ENCODE results near the gene TMEM52B. TPM values are rescaled to one million over a fixed set of nuclear protein-coding genes. Genes with fewer than 3 reads are reported as not detected.

The TMEM52B gene
- total and polyA plus RNA-seq, 4 donors: 0.37 TPM; not detected in 3

DNA sequence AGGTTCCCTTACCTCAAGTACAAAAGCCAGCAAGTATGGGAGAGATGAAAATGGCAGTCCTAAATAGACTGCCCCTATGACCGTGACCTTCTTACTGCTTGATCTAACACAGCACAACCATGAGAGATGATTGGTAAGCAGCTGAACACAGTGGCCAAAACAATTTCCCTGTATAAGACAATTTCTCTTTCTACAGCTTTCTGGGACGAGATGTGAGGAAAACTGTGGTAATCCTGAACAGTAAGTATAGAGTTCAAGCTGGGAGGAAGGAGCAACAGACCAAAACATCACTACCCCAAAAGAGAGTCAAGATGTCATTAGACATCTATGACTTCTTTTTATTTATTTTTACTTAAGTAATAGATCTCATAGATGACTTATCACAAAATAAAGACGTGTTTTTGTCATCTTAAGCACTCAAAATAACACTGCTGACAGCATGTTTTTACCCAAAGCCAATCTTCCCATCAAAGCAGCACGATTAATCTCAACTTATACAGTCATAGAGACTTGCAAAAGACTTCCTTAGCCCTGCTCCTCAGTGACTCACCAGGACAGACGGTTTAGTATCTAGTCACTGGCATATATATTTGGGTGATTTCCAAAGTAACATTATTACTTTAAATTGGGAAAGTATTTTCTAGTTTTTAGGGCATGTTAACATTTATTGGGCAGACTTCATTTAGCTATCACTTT is 3.7 kb downstream of the TMEM52B start:
- TF ChIP-seq TAF1 (conservative IDR thresholded peaks at IDR 0.05) (no peak), RAD21 (IDR thresholded peaks at IDR 0.05) (no peak), JUND (IDR thresholded peaks at IDR 0.05) (no peak)
- TF ChIP-seq, protein P1, sequence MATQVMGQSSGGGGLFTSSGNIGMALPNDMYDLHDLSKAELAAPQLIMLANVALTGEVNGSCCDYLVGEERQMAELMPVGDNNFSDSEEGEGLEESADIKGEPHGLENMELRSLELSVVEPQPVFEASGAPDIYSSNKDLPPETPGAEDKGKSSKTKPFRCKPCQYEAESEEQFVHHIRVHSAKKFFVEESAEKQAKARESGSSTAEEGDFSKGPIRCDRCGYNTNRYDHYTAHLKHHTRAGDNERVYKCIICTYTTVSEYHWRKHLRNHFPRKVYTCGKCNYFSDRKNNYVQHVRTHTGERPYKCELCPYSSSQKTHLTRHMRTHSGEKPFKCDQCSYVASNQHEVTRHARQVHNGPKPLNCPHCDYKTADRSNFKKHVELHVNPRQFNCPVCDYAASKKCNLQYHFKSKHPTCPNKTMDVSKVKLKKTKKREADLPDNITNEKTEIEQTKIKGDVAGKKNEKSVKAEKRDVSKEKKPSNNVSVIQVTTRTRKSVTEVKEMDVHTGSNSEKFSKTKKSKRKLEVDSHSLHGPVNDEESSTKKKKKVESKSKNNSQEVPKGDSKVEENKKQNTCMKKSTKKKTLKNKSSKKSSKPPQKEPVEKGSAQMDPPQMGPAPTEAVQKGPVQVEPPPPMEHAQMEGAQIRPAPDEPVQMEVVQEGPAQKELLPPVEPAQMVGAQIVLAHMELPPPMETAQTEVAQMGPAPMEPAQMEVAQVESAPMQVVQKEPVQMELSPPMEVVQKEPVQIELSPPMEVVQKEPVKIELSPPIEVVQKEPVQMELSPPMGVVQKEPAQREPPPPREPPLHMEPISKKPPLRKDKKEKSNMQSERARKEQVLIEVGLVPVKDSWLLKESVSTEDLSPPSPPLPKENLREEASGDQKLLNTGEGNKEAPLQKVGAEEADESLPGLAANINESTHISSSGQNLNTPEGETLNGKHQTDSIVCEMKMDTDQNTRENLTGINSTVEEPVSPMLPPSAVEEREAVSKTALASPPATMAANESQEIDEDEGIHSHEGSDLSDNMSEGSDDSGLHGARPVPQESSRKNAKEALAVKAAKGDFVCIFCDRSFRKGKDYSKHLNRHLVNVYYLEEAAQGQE (IDR thresholded peaks at IDR 0.05): no peak
- TF ChIP-seq, protein P2, sequence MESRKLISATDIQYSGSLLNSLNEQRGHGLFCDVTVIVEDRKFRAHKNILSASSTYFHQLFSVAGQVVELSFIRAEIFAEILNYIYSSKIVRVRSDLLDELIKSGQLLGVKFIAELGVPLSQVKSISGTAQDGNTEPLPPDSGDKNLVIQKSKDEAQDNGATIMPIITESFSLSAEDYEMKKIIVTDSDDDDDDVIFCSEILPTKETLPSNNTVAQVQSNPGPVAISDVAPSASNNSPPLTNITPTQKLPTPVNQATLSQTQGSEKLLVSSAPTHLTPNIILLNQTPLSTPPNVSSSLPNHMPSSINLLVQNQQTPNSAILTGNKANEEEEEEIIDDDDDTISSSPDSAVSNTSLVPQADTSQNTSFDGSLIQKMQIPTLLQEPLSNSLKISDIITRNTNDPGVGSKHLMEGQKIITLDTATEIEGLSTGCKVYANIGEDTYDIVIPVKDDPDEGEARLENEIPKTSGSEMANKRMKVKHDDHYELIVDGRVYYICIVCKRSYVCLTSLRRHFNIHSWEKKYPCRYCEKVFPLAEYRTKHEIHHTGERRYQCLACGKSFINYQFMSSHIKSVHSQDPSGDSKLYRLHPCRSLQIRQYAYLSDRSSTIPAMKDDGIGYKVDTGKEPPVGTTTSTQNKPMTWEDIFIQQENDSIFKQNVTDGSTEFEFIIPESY (IDR thresholded peaks at IDR 0.05): no peak
- no peak overlapping the region for H3K9ac ChIP-seq (ENCODE audit: low read depth in 1 of 2, low read length in 2 of 2)
- H3K4me1 ChIP-seq (ENCODE audit: control insufficient read depth in 4 of 4, insufficient read depth in 4 of 4, low read length in 3 of 4): no peaks in the 10 kb centered on the region
- H3K36me3 ChIP-seq (ENCODE audit: control insufficient read depth in 4 of 4, insufficient read depth in 3 of 4, low read depth in 1 of 4, low read length in 3 of 4): no peaks in the 10 kb centered on the region
- H3K9me3 ChIP-seq (ENCODE audit: control insufficient read depth in 4 of 4, low read length in 3 of 4): no peaks in the 10 kb centered on the region
- peaks cover 0 to 9% (median 0%) of the 10 kb centered on the region in 4 donors for H3K27me3 ChIP-seq (ENCODE audit: control insufficient read depth in 4 of 4, insufficient read depth in 4 of 4, low read length in 3 of 4)
- no peak for DNase-seq (ENCODE audit: low spot score)
- H3K4me3 ChIP-seq (ENCODE audit: low read depth in 1 of 3, low read length in 3 of 3): no peak overlapping the region
- 54% methylated on average over 5 of the region's 5 CpGs for WGBS
- no peak overlapping the region for H3K27ac ChIP-seq (ENCODE audit: low read depth in 1 of 2, low read length in 2 of 2)

DNA sequence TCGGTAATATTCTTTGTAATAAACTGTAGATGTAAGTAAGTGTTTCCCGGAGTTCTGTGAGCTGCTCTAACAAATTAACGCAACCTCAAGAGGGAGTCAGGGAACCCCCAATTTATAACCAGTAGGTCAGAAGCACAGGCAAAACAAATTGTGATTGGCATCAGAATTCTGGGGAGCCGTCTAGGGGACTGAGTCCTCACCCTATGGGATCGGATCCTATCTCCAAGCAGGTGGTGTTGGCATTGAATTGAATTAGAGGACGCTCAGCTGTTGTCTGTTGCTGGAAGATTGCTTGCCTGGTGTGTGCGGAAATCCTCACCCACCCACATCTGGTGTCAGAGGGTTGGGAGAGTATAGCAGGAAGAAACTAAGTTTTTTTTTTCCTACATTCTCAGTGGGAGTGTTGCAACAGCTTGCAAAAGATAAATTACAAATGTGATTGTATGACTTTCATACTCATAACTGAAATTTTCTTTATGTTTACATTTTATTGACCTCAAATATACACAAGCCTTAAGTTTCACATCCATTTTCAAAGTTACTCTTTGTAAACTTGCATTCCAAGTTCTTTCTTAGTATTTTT is 5.5 kb downstream of the TMEM52B start:
- 67% methylated on average over 7 of the region's 7 CpGs for WGBS
- Histone ChIP-seq H3K27me3 (ENCODE audit: control insufficient read depth in 4 of 4, insufficient read depth in 4 of 4, low read length in 3 of 4) (peaks cover 0 to 6% (median 0%) of the 10 kb centered on the region in 4 donors), H3K9me3 (ENCODE audit: control insufficient read depth in 4 of 4, low read length in 3 of 4) (no peaks in the 10 kb centered on the region), H3K27ac (ENCODE audit: low read depth in 1 of 2, low read length in 2 of 2) (no peak overlapping the region), H3K4me1 (ENCODE audit: control insufficient read depth in 4 of 4, insufficient read depth in 4 of 4, low read length in 3 of 4) (no peaks in the 10 kb centered on the region), H3K9ac (ENCODE audit: low read depth in 1 of 2, low read length in 2 of 2) (no peak overlapping the region), H3K4me3 (ENCODE audit: low read depth in 1 of 3, low read length in 3 of 3) (no peak overlapping the region), H3K36me3 (ENCODE audit: control insufficient read depth in 4 of 4, insufficient read depth in 3 of 4, low read depth in 1 of 4, low read length in 3 of 4) (no peaks in the 10 kb centered on the region)
- TF ChIP-seq RAD21 (IDR thresholded peaks at IDR 0.05): no peak
- TF ChIP-seq, protein P3, sequence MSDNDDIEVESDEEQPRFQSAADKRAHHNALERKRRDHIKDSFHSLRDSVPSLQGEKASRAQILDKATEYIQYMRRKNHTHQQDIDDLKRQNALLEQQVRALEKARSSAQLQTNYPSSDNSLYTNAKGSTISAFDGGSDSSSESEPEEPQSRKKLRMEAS (IDR thresholded peaks at IDR 0.05): no peak
- no peak for TF ChIP-seq SP1 (IDR thresholded peaks at IDR 0.05)
- TF ChIP-seq, protein P4, sequence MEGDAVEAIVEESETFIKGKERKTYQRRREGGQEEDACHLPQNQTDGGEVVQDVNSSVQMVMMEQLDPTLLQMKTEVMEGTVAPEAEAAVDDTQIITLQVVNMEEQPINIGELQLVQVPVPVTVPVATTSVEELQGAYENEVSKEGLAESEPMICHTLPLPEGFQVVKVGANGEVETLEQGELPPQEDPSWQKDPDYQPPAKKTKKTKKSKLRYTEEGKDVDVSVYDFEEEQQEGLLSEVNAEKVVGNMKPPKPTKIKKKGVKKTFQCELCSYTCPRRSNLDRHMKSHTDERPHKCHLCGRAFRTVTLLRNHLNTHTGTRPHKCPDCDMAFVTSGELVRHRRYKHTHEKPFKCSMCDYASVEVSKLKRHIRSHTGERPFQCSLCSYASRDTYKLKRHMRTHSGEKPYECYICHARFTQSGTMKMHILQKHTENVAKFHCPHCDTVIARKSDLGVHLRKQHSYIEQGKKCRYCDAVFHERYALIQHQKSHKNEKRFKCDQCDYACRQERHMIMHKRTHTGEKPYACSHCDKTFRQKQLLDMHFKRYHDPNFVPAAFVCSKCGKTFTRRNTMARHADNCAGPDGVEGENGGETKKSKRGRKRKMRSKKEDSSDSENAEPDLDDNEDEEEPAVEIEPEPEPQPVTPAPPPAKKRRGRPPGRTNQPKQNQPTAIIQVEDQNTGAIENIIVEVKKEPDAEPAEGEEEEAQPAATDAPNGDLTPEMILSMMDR (IDR thresholded peaks at IDR 0.05; ENCODE audit: low read depth, low read length, missing input control): no peak
- TF ChIP-seq YY1 (IDR thresholded peaks at IDR 0.05): no peak
- TF ChIP-seq FOXA2 (IDR thresholded peaks at IDR 0.05): no peak
- no peak for TF ChIP-seq GABPA (IDR thresholded peaks at IDR 0.05 in 1 of 2, conservative IDR thresholded peaks at IDR 0.05 in 1 of 2)
- no peak for TF ChIP-seq HNF4A (conservative IDR thresholded peaks at IDR 0.05)
- no peak for TF ChIP-seq JUND (IDR thresholded peaks at IDR 0.05)
- TF ChIP-seq, protein P5, sequence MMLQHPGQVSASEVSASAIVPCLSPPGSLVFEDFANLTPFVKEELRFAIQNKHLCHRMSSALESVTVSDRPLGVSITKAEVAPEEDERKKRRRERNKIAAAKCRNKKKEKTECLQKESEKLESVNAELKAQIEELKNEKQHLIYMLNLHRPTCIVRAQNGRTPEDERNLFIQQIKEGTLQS (IDR thresholded peaks at IDR 0.05): no peak
- TF ChIP-seq, protein P2 (IDR thresholded peaks at IDR 0.05): no peak
- no peak for TF ChIP-seq RXRA (IDR thresholded peaks at IDR 0.05)
- TF ChIP-seq HNF4G (IDR thresholded peaks at IDR 0.05): no peak
- DNase-seq (ENCODE audit: low spot score): no peak
